OCI-M2 (cell line): ENCODE results near the gene PMP22.
A peak's percentile ranks its signal among the peaks of the same experiment; 100 is the strongest.
"Not testable (repeated sequence)": the region's sequence is repeated elsewhere in the genome, so short reads cannot be mapped to it uniquely, and the experiment has no call there.

ENCODE experiments used
- DNase-seq: peaks from one replicate; lab custom pipeline; 2025; ENCODE audit not compliant: unreplicated experiment; lab: John Stamatoyannopoulos, UW

Gene PMP22

DNA sequence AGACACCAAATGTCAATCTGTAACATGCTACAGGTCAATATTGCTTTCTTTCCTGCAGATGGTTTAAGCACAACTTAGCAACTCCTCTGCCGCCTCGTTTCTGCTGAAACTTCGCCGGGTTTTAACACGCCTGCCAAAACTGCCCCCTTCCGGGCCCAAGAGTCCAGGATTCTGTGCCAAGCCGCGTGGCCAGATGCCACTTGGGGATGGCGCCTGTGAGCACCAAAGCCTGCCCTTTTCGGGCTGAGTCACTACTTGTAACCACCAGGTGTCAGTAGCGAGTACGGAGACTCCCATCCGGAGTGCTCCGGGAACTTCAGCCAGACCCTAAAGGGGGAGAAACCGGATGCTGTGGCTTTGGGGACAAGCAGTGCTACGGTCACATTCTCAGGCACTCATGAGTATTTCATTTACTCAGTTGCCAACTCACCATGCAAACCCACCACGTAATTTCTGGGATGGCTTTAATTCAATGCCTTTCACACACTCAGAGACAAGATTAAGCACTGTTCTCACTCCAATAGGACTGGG is 7.8 kb downstream of the PMP22 start:
- no peak for DNase-seq

DNA sequence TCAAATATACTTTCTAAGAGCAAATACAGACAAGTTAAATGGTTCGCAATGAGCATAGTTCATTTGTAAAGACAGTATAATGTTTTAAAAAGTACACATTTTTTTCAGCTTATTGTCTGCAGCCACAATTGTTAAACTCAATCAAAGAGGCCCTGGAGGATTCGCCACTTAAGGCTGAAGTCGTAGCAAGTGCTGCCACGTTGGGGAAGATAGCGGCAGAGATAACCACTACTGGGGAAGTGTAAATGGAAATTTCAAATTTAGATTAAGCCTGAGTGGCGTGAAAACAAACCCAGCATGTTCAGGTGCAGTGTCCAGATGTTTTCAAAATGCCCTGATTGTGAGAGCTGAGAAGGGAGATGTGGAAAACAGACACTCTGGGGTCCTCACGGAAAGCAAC is 8.4 kb downstream of the PMP22 start:
- DNase-seq: no peak

- DNase-seq: no peak
Measured at GRCh38 chr17:15255713-15256454, 9.2 kb downstream of the PMP22 start.

GRCh38 chr17:15250135-15250860 is 14.8 kb downstream of the PMP22 start:
- DNase-seq: no peak

DNA sequence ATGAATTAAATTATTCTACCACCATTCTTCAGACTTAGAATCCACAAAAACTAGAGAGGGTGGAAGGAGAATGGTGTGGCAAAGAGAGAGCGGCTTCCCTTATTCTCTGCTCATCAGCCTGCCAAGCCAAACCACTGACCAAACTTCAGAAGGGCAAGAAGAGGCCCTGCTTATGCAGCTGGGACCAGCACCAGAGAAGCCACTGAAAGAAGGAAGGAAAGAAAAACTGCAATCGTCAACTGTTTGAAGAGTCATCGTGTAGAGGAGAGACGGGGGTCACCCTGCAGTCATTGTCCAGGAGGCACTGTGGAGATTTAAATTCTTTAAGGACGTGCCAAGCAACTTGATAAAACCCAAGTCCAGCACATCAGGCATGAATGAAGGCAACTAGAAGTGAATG is 15.6 kb downstream of the PMP22 start:
- no peak for DNase-seq

DNA sequence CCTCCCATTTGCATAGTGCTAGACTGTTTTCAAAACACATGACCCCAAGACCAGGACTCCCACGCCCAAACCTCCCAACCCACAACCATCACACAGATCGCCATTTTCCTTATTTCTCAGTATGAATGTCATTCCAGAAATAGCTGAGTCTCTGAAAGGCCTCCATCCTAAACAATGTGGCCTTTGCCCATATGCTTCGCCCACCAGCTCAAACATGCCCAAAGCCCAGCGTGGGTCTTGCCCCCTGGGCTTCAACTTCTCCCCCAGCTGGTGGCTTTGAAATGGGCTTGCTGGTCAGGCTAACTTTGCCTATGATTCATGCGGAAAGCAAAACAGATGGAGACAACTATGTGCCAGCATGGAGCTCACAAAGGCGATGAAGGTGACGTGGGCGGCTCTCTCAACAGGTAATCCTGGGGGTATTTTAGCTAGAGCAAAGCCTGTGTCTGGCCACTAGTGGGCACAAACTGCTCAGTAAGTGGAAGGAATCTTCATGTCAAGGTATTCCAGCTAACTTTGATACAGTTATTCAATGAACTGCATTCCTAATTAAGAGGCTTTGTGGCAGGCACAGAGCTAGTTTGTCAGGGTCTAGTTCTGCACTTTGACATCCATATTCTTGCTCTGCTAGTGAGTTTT is 17.1 kb downstream of the PMP22 start:
- DNase-seq: no peak

- no peak for DNase-seq
Measured at GRCh38 chr17:15245054-15245453, 20.1 kb downstream of the PMP22 start.

DNA sequence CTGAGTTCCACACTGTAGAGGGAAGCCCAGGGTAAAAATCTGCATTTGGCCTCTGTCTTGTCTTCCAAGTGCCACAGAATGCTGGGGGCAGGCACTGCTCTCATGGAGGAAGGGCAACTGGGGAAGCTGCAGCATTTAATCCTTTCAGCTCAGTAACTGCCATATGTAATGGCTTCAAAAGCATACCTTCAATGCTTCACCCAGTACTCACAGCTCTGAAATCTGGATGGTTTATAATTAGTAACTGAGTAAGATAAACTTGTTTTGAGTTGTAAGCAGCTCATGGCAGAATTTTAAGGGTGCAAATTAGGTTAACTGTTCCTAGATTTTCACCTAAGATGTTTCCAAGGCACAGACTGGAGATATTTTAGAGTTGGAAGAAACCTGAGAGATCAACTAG is 24.5 kb downstream of the PMP22 start:
- no peak for DNase-seq

- DNase-seq: no peak
Measured at GRCh38 chr17:15239491-15239890, 25.6 kb downstream of the PMP22 start.

GRCh38 chr17:15238676-15239422 is 26.3 kb downstream of the PMP22 start:
- DNase-seq: no peak

- no peak for DNase-seq
Measured at GRCh38 chr17:15238057-15238456, 27.1 kb downstream of the PMP22 start.

DNA sequence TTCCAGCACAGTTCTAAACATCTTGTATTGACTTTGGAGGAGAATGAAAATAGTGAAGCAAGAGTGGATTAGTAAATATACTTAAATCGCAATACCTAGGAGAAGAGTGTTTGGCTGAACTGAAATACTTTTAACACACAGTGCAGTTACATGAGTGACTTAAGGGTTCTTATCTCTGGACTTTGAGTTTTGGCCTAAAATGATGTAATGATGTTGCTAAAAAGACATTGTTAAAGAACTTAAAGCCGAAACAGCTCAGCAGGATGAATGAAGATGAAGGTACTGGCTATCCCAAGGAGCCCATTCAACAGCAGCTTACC is 28.1 kb downstream of the PMP22 start:
- DNase-seq: no peak

- DNase-seq: peak; percentile 63
Measured at GRCh38 chr17:15236281-15237105, 28.6 kb downstream of the PMP22 start.

DNA sequence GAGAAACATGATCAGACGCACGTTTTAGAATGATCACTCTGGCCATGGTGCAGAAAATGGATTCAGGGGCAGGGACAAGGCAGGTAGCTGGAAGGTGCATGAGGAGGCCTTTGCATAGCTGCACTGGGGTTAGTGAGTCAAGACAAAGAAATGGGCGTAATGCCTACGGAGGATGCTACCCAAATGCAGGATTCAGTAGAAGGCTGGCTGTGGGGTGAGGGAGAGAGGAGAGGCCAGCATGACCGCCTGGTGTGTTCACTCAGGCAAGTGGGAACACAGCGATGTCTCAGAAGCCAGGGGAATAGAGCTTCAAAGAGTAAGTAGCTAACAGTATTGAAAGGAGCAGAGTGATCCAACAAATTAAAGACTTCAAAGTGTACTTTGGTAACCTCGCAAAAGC is 31.2 kb downstream of the PMP22 start:
- no peak for DNase-seq

DNA sequence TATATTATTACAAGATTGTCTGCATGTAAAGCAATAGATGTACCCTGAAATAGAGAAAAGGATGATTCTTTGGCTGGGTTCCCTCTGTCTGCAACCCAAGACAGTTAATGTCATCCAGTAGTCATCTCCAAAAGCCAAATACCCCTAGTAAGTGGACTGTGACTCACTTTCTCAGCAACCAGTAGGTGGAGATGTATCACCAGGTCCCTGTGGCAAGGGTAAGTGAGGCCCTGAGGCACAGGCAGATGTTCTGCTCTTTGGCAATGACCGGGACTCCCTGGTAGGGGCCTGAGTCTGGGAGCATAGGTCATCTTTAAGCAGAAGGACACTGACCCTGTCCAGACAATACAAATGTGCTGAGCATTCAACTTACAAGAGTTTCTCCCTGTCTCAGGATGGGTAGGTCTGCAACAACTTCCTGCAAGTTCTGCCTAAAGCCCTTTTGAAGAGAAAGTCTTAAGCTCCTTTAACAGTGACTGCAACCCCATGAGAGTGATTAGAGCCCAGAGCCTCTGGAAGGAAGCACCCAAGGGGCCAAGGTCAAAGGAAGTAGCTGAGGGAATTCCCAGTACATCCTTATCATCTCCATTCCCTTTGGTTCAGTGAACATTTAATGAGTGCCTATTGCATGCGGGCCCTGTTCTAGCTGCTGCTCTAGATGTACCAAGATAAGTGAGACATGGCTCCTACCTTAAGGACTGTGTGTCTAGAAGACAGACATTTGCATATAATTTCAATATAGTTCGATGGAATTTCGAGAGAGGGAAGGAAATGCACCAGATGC is 31.9 kb downstream of the PMP22 start:
- DNase-seq: no peak

- DNase-seq: no peak
Measured at GRCh38 chr17:15232517-15232915, 32.6 kb downstream of the PMP22 start.

- DNase-seq: no peak
Measured at GRCh38 chr17:15231851-15232516, 33.1 kb downstream of the PMP22 start.

DNA sequence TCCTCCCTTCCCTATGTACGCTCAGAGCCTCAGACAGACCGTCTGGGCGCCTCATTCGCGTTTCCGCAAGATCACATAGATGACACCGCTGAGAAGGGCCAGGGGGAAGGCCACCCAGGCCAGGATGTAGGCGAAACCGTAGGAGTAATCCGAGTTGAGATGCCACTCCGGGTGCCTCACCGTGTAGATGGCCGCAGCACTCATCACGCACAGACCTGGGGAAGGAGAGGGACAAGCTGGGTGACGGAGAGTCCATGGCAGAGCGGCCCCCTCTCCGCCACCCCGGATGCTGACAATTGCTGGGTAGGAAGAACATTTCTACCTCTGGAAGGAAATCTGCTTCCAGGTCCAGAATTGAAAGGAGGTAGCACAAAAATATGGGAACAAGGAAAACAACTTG is 34.3 kb downstream of the PMP22 start:
- no peak for DNase-seq

DNA sequence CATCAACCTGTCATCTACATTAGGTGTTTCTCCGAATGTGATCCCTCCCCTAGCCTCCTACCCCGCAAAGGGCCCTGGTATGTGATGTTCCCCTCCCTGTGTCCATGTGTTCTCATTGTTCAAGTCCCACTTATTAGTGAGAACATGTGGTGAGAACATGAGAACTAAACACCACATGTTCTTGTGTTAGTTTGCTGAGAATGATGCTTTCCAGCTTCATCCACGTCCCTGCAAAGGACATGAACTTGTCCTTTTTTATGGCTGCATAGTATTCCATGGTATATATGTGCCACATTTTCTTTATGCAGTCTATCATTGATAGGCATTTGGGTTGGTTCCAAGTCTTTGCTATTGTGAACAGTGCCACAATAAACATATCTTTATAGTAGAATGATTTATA is 43.3 kb downstream of the PMP22 start:
- not testable (repeated sequence) for DNase-seq
